ENCODE measurements around the gene TINCR.

DNA sequence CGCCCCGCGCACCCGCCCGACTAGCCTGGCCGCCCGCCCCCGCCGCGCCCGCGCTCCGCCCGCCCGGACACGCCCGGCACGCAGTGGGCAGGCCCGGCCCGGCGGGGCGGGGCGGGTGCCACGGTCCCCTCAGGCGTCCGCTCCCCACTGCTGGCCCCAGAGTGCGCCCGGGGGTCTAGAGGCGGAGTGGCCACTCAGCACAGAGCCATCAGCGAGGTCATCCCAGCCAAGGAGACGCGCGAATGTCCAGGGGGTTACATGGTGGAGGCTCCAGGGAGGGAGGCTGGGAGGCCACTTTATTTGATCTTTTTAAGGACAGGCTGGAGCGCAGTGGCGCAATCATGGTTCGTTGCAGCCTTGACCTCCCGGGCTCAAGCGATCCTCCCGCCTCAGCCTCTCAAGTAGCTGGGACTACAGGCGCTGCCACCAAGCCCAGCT lies 236 bp upstream of the TINCR start:
- TF ChIP-seq, protein P1, sequence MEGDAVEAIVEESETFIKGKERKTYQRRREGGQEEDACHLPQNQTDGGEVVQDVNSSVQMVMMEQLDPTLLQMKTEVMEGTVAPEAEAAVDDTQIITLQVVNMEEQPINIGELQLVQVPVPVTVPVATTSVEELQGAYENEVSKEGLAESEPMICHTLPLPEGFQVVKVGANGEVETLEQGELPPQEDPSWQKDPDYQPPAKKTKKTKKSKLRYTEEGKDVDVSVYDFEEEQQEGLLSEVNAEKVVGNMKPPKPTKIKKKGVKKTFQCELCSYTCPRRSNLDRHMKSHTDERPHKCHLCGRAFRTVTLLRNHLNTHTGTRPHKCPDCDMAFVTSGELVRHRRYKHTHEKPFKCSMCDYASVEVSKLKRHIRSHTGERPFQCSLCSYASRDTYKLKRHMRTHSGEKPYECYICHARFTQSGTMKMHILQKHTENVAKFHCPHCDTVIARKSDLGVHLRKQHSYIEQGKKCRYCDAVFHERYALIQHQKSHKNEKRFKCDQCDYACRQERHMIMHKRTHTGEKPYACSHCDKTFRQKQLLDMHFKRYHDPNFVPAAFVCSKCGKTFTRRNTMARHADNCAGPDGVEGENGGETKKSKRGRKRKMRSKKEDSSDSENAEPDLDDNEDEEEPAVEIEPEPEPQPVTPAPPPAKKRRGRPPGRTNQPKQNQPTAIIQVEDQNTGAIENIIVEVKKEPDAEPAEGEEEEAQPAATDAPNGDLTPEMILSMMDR (IDR thresholded peaks at IDR 0.05): no peak
- TF ChIP-seq POLR2A (IDR thresholded peaks at IDR 0.05): no peak

Measured in thyroid gland (tissue), 4 donors.